NCI-H1105 (cell line): Measurements from ENCODE around the gene CIRBP.
"Not testable (repeated sequence)": the region's sequence is repeated elsewhere in the genome, so short reads cannot be mapped to it uniquely, and the experiment has no call there.

Experiments used
- DNase-seq: peaks from one replicate; lab custom pipeline; 2025; lab: John Stamatoyannopoulos, UW

The CIRBP gene

DNA sequence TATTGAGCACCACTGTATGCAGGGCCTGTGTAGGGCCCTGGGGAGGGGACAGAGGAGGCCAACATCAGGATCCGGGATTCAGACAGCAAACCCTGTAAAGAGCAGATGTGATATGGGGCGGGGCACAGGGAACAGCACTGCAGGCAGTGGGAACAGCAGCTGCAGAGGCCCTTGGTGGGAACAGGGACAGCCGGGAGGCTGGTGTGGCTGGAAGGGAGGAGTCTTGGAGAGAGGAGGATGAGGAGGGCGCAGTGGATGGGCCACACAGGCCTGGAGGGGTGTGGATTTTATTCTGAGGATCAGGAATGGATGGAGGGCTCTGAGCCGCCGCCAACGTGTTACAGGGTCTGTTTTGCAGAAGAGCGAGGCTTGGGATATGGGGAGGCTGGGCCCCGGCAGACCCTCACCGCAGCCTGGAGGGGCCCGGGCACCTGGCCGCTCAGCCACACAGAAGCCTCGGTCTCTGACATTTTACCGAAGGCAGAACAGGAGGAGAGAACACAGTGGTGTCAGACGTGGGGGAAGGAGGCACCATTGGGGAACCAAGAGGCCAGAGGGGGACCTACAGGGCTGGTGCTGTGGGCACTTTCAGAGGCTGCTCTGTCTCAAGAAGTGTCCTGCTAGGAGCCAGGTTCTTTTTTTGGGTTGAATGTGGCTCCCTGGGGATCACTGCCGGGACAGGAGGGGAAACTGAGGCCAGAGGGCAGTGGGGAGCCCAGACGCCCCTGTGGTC lies 23.5 kb downstream of the CIRBP start:
- DNase-seq = no peak

DNA sequence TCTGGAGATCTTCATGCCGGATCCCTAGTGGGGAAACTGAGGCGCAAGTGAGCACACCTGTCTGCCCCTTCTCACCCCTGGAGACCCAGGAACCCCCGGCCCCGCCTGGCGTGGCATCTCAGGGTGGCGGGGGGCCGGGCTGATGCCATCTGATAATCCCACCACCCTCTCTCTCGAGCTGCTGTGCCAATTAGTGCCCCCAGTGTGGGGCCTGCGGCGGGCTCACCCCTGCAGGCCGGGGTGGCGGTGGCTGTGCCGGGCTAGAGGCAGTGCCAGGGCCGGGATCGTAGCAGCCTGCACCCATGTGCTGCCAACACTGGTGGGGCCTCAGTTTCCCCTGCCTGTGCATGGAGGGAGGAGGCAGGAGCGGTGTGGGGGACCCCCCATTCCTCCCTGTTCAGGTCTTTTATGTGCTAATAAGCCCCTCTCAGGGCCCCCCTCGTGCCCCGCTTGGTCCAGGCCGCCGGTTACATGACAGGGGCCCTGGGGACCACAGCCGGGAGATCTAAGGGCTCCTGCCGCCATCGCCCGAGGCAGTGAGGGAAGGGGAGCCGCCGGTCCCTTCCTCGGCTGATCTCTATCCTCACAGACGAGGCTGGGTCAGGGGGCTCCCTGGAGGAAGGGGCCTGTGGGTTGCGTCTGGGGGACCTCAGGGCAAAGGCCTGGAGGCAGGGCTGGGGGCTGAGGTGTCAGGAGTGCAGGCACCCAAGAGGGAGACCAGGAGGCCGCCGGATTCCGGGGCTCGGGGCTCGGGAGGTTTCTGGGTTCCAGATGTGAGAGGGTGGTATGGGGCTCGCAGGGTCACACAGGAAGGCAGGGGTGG lies 24.9 kb downstream of the CIRBP start:
- DNase-seq = no peak

DNA sequence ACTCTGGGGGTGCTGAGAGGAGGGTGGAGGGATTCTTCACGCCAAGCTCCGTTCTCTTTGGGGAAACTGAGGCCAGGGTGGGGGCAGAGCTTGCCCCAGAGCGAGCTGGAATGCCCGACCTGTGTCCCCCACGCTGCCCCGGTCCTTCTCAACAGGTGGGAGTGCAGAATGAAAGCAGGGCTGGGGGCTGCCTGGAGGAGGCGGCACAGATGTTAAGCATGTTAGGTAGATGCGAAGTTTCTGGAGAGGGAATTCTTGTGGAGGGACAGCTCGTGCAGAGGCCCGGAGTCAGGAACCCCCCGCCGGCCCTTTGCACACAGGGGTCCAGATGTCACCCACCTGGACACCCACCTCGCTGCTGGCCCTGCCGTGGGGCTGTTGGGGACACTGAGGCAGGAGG lies 25.6 kb downstream of the CIRBP start:
- DNase-seq = no peak

DNA sequence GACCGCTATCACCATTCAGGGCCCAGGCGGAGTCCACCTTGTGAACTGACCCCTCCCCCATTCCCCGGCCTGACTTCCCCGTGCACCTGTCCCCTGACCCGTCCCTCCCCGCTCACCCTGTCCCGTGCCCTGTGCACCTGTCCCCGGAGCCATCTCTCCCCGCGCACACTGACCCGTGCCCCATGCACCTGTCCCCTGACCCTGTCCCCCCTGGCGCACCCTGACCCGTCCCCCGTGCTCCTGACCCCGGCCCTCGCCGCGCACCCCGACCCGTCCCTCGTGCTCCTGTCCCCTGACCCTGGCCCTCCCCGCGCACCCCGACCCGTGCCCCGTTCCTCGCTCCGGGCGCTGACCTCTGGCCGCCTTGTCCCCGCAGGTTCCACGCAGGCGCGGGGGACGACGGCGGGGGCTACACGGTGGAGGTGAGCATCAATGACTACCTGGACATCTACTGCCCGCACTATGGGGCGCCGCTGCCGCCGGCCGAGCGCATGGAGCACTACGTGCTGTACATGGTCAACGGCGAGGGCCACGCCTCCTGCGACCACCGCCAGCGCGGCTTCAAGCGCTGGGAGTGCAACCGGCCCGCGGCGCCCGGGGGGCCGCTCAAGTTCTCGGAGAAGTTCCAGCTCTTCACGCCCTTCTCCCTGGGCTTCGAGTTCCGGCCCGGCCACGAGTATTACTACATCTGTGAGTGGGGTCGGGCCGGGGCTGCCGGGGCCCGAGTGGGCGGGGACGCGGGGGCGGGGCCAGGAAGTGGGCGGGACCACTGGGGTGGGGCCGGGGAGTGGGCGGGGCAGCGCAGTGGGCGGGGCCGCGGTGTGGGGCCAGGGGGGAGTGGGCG lies 26.3 kb downstream of the CIRBP start:
- no peak for DNase-seq

DNA sequence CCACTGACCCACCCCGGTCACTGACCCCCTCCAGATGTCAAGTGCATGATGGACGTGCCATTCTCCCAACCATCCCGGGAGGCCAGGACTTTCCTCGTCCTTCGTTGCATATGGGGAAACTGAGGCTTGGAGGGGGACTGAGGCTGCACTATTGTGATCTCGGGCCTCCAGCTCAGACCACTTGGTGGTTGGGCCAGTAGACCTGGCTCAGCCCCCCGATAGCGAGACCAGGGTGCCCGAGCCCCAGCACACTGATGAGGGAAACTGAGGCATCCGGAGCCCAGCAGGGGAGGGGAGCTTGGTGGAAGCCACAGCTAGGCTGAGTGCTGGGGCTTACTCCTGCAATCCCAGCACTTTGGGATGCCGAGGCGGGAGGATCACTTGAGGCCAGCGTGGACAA lies 26.9 kb downstream of the CIRBP start:
- DNase-seq = no peak

DNA sequence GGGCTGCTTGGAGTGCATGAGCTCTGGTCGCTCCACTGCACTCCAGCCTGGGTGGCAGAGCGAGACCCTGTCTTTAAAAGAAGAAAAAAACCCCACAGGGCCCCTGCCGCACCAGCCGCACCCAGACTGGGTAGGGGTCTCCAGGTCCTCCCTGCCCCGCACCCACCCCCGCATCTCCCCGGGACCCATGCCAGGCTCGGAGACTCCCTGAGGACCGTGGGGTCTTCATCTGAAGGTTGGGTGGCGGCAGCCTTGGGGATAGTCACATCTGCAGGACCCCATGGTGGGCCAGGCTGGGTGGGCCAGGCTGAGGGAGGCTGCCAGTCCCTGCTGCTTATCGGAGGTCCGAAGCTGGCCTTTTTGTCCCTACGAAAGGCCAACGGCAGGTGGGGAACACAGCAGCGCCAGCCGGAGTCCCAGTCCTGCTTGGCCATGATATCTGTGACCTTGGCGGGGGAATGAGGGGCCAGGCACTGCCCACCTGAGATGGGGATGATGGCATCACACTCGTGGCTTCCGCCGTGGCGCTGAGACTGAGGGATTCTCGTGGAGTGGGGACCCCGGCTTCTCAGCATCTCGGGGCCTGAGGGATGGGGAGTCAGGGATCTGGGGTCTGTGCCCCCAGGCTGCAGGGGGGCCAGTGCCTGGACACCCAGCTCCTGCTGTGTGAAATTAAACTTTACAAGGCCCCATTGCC lies 27.6 kb downstream of the CIRBP start:
- DNase-seq = no peak

DNA sequence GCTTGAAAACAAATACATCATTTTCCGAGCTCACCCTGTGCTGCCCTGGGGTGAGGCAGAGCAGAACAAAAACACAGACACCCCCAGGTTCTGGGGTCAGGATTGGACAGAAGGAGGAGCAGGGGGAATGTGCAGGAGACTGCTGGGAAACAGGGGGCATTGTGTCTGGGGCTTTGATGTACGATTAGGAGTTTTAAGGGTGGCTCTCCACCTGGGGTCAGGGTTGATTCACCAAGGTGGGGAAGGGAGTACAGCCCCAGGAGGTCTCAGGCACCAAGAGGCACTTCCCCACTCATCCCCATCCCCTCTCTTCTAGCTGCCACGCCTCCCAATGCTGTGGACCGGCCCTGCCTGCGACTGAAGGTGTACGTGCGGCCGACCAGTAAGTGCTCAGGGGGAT lies 29.1 kb downstream of the CIRBP start:
- DNase-seq = no peak

DNA sequence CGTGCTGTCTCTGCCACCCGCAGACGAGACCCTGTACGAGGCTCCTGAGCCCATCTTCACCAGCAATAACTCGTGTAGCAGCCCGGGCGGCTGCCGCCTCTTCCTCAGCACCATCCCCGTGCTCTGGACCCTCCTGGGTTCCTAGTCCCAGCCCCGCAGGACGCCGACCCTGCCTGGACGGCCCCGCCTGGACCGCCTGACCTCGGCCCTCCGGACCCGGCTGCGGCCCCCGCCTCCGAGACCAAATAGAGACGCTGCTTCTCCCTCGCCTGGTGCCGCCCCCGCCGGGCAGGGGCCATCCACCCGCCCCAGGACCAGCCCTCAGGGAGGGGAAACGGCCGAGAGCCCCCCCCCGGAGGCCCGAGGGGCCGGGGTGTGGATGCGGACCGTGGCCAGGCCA lies 30.7 kb downstream of the CIRBP start:
- no peak for DNase-seq

DNA sequence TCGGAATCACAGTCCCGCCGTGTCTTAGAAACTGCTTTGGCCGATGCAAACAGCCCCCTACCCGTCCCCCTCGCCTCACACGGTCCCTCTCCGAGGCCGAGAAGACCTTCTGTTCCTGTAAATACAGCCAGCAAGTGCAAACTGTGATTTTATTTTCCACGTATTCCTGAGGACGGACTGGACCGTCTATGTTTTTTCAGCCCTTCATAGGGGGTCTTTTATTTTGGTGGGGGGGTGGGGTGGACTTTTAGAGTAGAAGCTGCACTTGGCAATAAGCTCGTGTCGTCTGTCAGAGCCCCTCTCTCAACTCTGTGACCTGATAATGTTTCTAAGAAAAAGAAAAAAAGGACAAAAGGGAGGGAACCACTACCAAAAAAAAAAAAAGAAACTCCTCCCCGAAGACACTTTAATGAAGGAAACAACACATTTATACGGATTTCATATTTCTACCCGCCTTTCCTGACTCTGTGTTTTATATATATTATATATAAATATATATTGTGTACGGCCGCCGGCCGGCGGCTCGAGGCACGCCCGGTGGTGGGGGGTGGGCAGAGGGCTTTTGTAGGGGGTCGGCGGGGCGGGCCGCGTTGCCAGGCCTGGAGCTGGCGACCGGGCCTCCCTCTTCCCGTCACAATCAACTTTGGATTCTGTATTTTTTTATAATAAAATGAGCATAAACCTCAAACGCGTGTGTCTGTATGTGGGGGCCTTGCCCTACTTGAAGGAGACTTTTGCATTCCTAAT lies 31.8 kb downstream of the CIRBP start:
- no peak for DNase-seq

DNA sequence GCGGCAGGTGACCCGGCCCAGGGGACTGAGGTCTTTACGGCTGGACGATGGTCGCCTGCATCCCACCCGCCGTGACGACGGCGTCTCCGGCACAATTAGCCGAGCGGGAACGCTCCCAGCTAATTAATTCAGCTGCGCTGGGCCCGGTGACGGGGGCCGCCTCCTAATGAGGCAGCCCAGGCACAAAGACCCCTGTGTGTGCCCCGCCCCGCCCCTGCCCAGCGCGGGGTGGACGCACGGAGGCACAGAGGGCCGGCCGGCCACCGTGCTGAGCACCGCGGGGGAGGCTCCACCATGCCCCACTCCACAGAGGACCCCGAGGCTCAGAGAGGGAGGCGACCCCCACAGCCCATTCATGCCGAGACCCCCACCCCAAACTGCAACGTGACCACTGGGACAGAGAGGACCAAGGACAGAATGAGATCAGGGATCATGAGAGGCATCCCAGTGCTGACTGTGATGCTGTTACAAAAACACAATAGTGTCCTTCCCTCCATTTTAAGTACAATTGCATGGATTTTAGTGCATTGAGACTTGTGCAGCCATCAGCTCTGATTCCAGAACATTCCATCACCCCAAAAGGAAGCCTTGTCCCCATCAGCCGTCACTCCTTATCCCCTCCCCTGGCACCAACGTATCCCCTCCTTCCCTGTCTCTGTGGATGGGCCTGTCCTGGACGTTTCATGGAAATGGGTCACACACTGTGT lies 33.6 kb downstream of the CIRBP start:
- DNase-seq = no peak

DNA sequence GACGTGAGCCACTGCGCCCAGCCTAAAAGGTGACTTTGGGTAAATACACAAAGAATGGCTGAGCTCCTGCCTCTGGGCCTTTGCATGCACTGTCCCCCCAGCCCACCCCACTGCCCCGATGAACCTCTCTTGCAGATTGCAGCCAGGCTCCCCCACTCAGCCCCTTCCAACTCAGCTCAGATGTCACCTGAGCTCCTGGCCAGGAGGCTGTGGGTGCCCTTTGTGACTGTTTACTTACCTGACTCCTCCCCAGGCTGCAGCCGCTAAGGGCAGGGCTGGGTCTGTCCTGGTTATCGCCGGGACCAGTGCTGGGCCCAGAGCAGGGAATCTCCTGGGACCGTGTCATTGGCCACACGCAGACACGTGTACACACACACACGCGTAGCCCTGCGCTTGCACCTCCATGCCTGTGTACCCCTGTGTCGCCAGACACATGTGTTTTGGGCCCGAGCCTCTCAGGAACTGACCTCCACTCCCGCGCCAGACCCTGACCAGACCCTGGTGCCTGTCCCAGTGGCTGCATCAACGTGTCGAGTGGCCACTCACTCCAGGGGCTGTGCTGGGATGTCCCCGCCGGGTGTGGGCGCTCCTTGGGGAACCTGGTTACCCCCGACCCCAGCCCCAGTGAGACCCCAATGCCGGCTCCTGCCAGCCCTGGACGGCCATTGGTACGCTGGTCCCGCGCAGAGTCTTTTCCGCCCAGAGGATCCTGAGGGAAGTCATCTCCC lies 35.2 kb downstream of the CIRBP start:
- no peak for DNase-seq

DNA sequence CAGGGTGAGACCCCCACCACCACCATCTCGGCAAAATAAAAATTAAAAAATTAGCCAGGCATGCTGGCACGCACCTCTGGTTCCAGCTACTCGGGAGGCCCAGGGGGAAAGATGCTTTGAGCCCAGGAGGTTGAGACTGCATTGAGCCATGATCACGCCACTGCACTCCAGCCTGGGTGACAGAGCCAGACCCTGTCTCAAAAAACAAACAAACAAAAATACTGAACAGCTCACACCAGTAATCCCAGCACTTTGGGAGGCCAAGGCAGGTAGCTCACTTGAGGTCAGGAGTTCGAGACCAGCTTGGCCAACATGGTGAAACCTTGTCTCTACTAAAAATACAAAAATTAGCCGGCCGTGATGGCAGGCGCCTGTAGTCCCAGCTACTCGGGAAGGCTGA lies 36.2 kb downstream of the CIRBP start:
- DNase-seq = not testable (repeated sequence)

DNA sequence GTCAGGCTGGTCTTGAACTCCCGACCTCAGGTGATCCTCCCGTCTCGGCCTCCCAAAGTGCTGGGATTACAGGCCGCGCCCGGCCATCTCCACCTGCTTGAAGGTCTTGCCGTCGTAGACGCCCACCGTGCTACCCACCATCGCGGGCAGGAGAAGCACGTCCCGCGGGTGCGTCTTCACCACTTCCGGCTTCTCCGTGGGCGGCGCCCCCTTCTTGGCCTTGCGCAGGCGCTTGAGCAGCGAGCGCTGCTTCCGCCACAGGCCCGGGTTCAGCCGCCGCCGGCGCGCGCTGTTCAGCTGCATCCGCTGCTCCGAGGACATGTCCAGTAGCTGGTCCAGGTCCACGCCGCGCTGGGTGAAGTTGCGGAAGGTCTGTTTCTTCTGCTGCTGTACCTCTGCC lies 38.2 kb downstream of the CIRBP start:
- no peak for DNase-seq

DNA sequence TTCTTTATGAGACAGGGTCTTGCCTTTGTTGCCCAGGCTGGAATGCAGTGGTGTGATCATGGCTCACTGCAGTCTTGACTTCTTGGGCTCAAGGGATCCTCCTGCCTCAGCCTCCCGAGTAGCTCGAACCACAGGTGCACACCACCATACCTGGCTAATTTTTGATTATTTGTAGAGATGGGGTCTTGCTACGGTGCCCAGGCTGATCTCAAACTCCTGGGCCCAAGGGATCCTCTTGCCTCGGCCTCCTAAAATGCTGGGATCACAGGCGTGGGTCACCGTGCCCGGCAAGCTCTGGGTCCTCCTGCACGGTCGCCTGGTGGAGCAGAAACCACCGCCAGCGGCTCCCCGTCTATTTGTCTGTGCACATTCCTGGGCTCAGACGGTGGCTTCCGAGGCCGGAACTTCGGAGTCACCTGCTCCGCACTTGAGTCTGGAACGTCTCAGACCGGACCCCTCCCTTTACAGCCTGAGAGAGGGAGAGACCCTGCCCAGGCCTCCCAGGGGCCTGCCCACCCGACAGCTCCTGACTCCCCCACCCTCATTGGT lies 38.7 kb downstream of the CIRBP start:
- no peak for DNase-seq

DNA sequence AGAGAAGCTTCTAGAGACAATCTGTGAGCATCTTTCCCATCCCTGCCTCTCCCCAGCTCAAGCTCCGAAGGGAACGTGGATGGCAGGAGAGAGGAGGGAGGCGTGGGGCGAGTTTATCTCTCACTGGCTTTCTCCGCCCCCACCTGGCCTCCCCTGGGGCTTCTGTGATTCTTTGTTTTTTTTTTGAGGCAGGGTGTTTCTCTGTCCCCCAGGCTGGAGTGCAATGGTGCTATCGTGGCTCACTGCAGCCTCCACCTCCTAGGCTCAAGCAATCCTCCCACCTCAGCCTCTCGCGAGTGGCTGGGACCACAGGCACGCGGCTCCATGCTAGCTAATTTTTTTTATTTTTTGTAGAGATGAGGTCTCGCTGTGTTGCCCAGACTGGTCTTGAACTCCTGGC lies 39.6 kb downstream of the CIRBP start:
- no peak for DNase-seq

DNA sequence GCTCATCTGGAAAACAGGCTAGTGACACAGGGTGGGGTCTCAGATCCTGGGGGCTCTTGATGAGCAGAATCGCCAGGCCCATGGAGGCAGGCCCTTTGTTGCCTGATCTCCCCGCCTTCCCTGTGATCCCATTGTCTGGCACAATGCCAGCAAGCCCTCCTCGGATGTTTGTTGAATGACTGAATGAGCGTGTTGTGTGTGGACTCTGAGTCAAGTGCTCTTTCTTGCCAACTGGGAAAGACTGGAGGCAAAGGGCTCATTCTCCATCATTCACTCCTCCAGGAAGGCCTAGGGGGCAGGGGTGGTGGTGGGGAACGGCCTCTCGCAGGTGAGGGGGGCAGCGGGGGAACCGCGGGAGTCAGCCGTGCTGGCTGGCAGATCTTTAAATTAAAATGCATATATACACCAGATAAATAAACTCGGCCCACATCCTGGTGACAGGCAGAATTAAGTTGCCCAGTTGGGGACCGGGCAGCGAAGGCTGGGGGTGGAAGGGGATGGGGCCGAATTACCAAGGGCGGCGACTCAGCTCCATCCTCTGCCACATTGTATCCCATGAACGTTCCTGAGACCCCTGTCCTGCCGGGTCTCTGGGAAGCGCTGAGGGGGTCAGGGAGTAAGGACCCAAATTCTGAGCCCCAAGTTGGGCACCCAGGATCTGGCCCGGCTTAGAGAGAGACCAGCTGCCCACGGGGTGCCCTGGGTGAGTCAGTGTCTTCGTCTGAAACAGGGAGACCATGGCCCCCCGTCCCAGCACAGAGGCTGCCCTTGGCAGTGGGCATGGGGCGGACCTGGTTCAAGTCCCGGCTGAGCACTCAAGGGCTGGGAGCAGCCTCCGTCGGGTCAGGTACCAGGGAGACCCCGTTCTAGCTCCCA lies 41.1 kb downstream of the CIRBP start:
- DNase-seq = no peak

DNA sequence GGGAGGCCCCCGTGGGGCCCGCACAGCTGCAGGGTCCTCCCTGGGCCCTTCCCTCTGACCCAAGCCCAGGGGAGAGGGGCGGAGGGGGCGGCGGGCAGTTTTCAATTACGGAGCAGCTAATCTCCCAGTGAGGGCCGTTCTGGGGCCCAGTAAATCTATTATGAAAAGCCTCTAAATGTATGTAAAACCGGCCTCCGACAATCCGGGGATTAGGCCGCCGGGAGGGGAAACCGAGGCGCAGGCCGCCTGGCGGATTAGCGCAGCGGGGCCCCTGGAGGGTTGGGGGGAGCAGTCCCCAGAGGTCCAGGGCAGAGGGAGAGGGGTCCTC lies 41.7 kb downstream of the CIRBP start:
- no peak for DNase-seq

DNA sequence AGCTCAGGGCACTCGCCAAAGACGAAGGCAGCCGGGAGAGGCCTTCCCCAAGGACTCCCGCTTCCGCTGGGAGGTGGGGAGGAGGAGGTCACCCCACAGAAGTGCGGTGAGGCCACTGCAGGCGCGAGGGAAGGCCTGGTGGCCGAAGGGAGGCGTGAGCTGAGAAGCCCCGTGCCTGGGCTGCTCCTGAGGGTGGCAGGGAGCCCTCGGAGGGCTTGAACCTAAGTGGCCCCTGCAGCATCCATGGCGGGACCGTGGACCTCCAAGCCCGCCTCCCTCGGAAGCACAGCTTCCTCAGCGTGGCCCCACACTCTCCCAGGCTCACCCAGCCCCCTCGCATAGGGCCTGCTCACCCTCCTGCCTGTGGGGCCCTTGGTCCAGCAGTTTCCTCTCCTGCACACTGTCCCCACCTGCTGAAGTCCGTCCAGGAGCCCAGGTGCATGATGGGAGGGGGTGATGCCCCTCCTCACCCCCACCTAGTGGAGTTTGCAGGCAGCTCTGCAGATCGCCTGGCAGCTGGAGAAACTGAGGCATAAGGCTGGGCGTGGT lies 42.5 kb downstream of the CIRBP start:
- no peak for DNase-seq
